GM19193 (cell line): ENCODE data around the gene GALNT1.

Experiments used
- POLR2A ChIP-seq: IDR thresholded peaks from 4 replicates; pipeline ENCODE4 v1.6.1; 2011; ENCODE audit not compliant: insufficient read depth, insufficient read length; ENCODE audit errors: extremely low read depth

Gene GALNT1

GRCh38 chr18:35581546-35581897 is at the start of gene GALNT1:
Gene GALNT1, plus strand, starts transcription at chr18:35581740. Its CDS starts 72,923 bp downstream, at chr18:35654663.
- no peak for TF ChIP-seq POLR2A

- TF ChIP-seq POLR2A: no peak
Observed at GRCh38 chr18:35533916-35534405, 47.6 kb upstream of the GALNT1 start.

- no peak for TF ChIP-seq POLR2A
Observed at GRCh38 chr18:35535297-35535696, 46.2 kb upstream of the GALNT1 start.

- TF ChIP-seq POLR2A: no peak
Observed at GRCh38 chr18:35542356-35542755, 39.2 kb upstream of the GALNT1 start.

GRCh38 chr18:35547008-35547605 is 34.4 kb upstream of the GALNT1 start:
- TF ChIP-seq POLR2A: no peak

GRCh38 chr18:35549564-35549963 is 32.0 kb upstream of the GALNT1 start:
- TF ChIP-seq POLR2A: no peak

- no peak for TF ChIP-seq POLR2A
Observed at GRCh38 chr18:35553300-35553699, 28.2 kb upstream of the GALNT1 start.

GRCh38 chr18:35559867-35560266 is 21.7 kb upstream of the GALNT1 start:
- TF ChIP-seq POLR2A: no peak

GRCh38 chr18:35564795-35565453 is 16.6 kb upstream of the GALNT1 start:
- TF ChIP-seq POLR2A: no peak

GRCh38 chr18:35566019-35566418 is 15.5 kb upstream of the GALNT1 start:
- no peak for TF ChIP-seq POLR2A

- no peak for TF ChIP-seq POLR2A
Observed at GRCh38 chr18:35570182-35570581, 11.4 kb upstream of the GALNT1 start.

- no peak for TF ChIP-seq POLR2A
Observed at GRCh38 chr18:35571138-35571537, 10.4 kb upstream of the GALNT1 start.

- no peak for TF ChIP-seq POLR2A
Observed at GRCh38 chr18:35572644-35573043, 8.9 kb upstream of the GALNT1 start.

- no peak for TF ChIP-seq POLR2A
Observed at GRCh38 chr18:35573531-35573930, 8.0 kb upstream of the GALNT1 start.

- TF ChIP-seq POLR2A: no peak
Observed at GRCh38 chr18:35577045-35577848, 4.3 kb upstream of the GALNT1 start.

- no peak for TF ChIP-seq POLR2A
Observed at GRCh38 chr18:35578481-35578880, 3.1 kb upstream of the GALNT1 start.

- no peak for TF ChIP-seq POLR2A
Observed at GRCh38 chr18:35578936-35579335, 2.6 kb upstream of the GALNT1 start.
